Head of caudate nucleus (tissue), 42 donors: Measurements from ENCODE around the gene C2orf80.
"Not testable (repeated sequence)": the region's sequence is repeated elsewhere in the genome, so short reads cannot be mapped to it uniquely, and the experiment has no call there.

Source experiments
- DNase-seq, 42 donors: peaks; one replicate each; pipeline versions ENCODE4 v3.0.0 to v3.0.0-alpha.2; 2020 to 2021; ENCODE audit warnings: mixed read lengths in 7 of 42
- intact Hi-C: fragments of 100-400 bp; cut with DNase I; formaldehyde crosslinking; loops from one replicate; pipeline ENCODE4 v1.15.0; 2022

C2orf80 gene

GRCh38 chr2:208142240-208142924, 47.4 kb downstream of the C2orf80 start:
- DNase-seq, result no peak
- intact Hi-C loops, result no loop called here

DNA sequence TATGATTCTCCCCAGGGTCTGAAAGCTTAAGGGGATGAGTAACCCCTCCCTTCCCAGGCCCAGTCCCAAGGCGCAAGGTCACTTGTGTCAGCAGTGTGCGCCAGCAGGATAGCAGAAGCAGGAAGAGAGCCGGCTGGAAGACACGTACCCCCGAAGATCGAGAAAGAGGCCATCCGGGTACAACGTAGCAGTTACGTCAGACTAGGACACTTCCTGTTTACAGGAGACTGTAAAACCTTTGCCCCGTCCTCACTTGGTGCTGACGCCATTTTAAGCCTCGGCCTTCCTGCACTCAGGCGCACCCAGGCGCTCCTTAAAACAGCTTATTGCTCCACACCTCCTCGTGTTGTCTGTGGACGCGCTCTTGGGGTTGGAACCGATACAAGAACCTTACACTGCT, 50.4 kb downstream of the C2orf80 start:
- intact Hi-C loops, result no loop called here
- DNase-seq, result no peak

DNA sequence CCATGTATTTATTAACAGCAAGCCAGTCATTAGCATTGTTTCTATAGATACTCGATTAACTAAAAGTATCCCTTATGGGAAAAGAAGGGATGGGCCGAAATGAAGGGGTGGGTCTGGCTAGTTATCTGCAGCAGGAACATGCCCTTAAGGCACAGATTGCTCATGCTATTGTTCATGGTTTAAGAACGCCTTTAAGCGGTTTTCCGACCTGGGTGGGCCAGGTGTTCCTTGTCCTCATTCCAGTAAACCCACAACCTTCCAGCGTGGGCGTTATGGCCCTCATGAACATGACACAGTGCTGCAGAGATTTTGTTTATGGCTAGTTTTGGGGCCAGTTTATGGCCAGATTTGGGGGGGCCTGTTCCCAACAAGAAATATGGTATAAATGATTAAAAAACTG, 51.5 kb downstream of the C2orf80 start:
- DNase-seq, intact Hi-C loops: not testable (repeated sequence)

DNA sequence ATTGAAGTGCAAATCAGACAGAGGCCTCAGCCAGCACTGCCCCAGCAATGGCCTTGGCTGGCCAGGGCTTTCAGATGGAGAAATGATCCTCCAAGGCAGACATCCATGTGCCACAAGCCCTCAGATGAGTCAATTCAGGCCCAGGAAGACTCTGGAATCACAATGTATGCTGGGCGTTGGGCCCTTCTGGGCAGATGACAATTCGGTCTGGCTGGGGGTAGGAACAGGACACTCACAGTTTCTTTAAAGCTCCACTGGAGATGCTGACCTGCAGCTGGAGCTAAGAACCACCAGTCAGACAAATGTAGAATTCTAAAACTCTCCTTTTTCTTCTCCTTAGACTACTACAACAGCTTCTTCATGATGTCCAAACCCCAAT, 53.1 kb downstream of the C2orf80 start:
- intact Hi-C loops, result no loop called here
- DNase-seq, result no peak

- no peak for DNase-seq
- intact Hi-C loops, result no loop called here
Observed at GRCh38 chr2:208135794-208136715, 53.8 kb downstream of the C2orf80 start.

DNA sequence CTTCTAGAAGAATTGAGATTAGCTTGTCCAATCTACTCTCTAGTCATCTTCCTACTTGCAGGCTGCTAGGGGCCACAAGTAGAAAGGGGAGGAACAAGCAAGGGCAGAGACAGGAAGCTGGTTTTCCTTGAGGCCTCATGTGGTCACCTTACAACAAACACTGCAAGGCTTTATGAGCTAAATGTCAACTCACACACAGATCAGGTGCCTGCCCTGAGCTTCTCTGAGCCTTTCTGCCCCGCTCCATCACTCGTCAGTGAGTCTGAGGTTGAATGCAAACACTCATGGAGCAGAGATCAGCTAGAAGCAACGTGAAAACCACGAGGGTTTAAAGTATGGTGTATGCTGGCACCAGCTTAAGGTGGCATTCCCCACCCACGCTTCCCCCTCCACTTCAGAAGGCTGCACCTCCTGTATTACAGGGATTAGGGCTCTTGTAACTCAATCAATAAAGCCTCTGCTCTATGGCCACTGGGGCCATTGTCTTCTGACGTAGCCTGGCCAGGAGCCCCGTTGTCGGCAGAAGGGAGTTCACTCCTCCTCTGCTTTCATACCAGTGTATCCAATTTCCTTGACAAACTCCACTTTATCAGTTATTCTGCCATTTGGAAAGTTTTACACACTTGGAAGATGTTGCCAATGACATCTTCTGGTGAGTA, 54.8 kb downstream of the C2orf80 start:
- intact Hi-C loops, result no loop called here
- DNase-seq, result no peak

DNA sequence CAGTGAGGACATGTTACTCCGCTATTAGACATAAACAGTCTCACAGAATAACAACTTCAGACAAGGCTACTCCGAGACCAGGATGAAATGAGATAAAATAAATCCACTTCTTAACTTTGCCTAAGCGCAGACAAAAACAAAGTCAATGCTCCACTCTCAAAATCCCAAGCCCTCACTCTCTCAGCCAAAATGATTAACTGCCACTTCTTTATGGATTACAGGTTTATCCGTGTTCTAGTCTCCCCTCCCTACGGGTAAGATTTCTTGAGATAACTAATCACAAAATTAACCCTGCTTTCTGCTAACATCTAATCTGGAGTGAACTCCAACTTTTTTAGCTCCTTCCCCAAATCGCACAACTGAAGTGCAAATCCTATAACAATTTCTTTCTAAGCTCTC, 59.1 kb downstream of the C2orf80 start:
- no peak for DNase-seq
- intact Hi-C loops, result no loop called here

GRCh38 chr2:208129744-208130711, 59.8 kb downstream of the C2orf80 start, which contains the start of gene CRYGC:
Gene CRYGC, minus strand, starts transcription at chr2:208129828. Its CDS starts 36 bp downstream, at chr2:208129792.
- intact Hi-C loops, result no loop called here
- DNase-seq, result no peak

- DNase-seq, result no peak
- intact Hi-C loops, result no loop called here
Observed at GRCh38 chr2:208128136-208128535, 61.7 kb downstream of the C2orf80 start.

- DNase-seq, result no peak
- intact Hi-C loops, result no loop called here
Observed at GRCh38 chr2:208127090-208127489, 62.7 kb downstream of the C2orf80 start.

DNA sequence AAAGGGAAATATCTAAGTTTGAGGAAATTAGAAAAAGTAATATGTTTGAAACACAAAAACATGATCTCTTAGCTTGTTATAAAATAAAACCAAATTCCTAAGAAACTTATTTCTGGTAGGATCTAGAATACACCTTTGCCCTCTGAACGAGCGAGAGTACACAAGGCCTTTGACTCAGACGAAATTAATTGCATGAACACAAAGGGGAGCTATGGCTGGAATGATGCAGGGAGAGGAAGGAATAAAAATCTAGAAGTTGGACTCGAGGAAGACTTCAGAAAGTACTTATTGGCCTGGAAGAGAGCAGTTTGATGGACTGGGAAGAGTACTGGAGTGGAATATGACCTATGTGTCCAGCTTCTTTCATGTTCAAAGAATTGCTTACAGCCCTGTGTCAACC, 64.6 kb downstream of the C2orf80 start:
- intact Hi-C loops, result no loop called here

DNA sequence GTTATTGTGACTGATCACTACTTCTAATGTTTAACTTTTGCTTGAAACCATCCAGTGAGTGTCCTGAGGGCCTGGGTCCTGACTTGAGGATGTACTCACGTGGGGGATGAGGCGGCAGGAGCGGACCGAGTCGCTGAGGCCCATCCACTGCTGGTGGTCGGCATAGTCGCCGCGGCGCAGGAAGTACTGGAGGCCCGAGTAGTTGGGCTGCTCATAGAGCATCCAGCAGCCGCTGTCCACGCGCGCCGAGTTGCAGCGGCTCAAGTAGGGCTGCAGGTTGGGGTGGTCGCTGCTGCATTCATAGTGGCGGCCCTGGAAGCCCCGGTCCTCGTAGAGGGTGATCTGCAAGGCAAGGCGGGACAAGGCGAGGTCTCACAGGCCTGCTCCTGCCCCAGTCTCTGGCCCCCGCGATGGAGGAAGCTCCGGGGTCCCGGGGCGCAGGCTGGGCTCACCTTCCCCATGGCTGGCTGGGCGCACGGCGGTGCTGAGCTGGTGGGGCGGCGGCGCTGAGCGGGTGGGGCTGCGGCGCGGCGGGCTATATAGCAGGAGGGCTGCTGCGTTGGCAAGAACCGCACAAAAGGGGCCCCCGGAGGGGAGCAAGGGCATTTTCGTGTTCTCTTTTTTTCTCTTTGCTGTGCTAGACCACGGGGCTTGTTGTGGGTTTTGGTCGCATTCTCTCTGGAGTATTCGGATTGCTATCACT, 65.7 kb downstream of the C2orf80 start, which contains the start of gene CRYGD:
TSS of gene CRYGD (minus strand) at position 512 of the 703 bp plus-strand sequence. CDS start at position 461, 51 bp downstream.
- intact Hi-C loops, result not testable (repeated sequence)

More for the DNA sequence above, 64.6 kb downstream of the C2orf80 start:
- DNase-seq, result no peak

GRCh38 chr2:208122248-208122647, 67.6 kb downstream of the C2orf80 start:
- no peak for DNase-seq
- intact Hi-C loops, result no loop called here

More for the DNA sequence above, 65.7 kb downstream of the C2orf80 start, which contains the start of gene CRYGD:
- DNase-seq, result peak in 26 of 42 donors; percentile 5 to 54 (median 24)

- peak in 2 of 42 donors; percentile 10 to 18 for DNase-seq
- intact Hi-C loops, result no loop called here
Observed at GRCh38 chr2:208118918-208119317, 70.9 kb downstream of the C2orf80 start.

GRCh38 chr2:208117390-208117789, 72.4 kb downstream of the C2orf80 start:
- intact Hi-C loops, result not testable (repeated sequence)

More at GRCh38 chr2:208117390-208117789, 72.4 kb downstream of the C2orf80 start:
- not testable (repeated sequence) for DNase-seq
